Liver (tissue), 3 donors: Measurements from ENCODE around the gene KRT37.

ENCODE experiments used
- ATF3 ChIP-seq: IDR thresholded peaks from 2 replicates; pipeline ENCODE4 v1.6.1; 2016; ENCODE audit warnings: antibody characterized with exemption
- CTCF ChIP-seq: fragments of 150-350 bp; IDR thresholded peaks from 2 replicates; pipeline ENCODE4 v1.5.1; 2017; ENCODE audit warnings: improper control_type of control experiment, low read depth, low read length; ENCODE audit not compliant: missing input control
- EGR1 ChIP-seq, 2 donors: IDR thresholded peaks; 2 replicates each; pipeline ENCODE4 v1.6.1; 2016 to 2018; ENCODE audit warnings: antibody characterized with exemption in 2 of 2, low read depth in 2 of 2
- FOXA1 ChIP-seq: IDR thresholded peaks from 2 replicates; pipeline ENCODE4 v1.6.1; 2016; ENCODE audit warnings: antibody characterized with exemption
- GABPA ChIP-seq, 2 donors: IDR thresholded peaks in 1 of 2; conservative IDR thresholded peaks in 1 of 2; 2 replicates each; pipeline ENCODE4 v1.6.1; 2016; ENCODE audit warnings: antibody characterized with exemption in 2 of 2, mild to moderate bottlenecking in 1 of 2, moderate library complexity in 1 of 2
- HNF4A ChIP-seq, 2 donors: conservative IDR thresholded peaks; 2 replicates each; pipeline ENCODE4 v1.6.1; 2016; ENCODE audit warnings: antibody characterized with exemption in 2 of 2, mild to moderate bottlenecking in 2 of 2
- JUND ChIP-seq, 2 donors: IDR thresholded peaks; 2 replicates each; pipeline ENCODE4 v1.6.1; 2016; ENCODE audit warnings: antibody characterized with exemption in 2 of 2
- MAX ChIP-seq: IDR thresholded peaks from 2 replicates; pipeline ENCODE4 v1.6.1; 2016; ENCODE audit warnings: antibody characterized with exemption
- RAD21 ChIP-seq, 2 donors: IDR thresholded peaks; 2 replicates each; pipeline ENCODE4 v1.6.1; 2016; ENCODE audit warnings: antibody characterized with exemption in 2 of 2, mild to moderate bottlenecking in 2 of 2
- REST ChIP-seq: IDR thresholded peaks from 2 replicates; pipeline ENCODE4 v1.6.1; 2016; ENCODE audit warnings: antibody characterized with exemption, mild to moderate bottlenecking
- SP1 ChIP-seq: IDR thresholded peaks from 2 replicates; pipeline ENCODE4 v1.6.1; 2018; ENCODE audit warnings: antibody characterized with exemption, mild to moderate bottlenecking
- TAF1 ChIP-seq: conservative IDR thresholded peaks from 2 replicates; pipeline ENCODE4 v1.6.1; 2016; ENCODE audit warnings: antibody characterized with exemption, mild to moderate bottlenecking
- YY1 ChIP-seq: IDR thresholded peaks from 2 replicates; pipeline ENCODE4 v1.6.1; 2016; ENCODE audit warnings: antibody characterized with exemption, mild to moderate bottlenecking
- TF ChIP-seq, protein P1 (sequence below): IDR thresholded peaks from 2 replicates; pipeline ENCODE4 v1.6.1; 2016; ENCODE audit warnings: antibody characterized with exemption
- donor health status: healthy.
- donor health status: healthy.

- no peak for TF ChIP-seq CTCF
- TF ChIP-seq FOXA1: no peak
- TF ChIP-seq MAX: no peak
- no peak for TF ChIP-seq RAD21 (IDR thresholded peaks at IDR 0.05)
- TF ChIP-seq YY1: no peak
- no peak for TF ChIP-seq TAF1
- TF ChIP-seq REST: no peak
- no peak for TF ChIP-seq EGR1 (IDR thresholded peaks at IDR 0.05; ENCODE audit: low read depth in 2 of 2)
- no peak for TF ChIP-seq HNF4A (conservative IDR thresholded peaks at IDR 0.05)
- no peak for TF ChIP-seq GABPA (IDR thresholded peaks at IDR 0.05 in 1 of 2, conservative IDR thresholded peaks at IDR 0.05 in 1 of 2)
- TF ChIP-seq ATF3: no peak
- TF ChIP-seq JUND (IDR thresholded peaks at IDR 0.05): no peak
- TF ChIP-seq, protein P1, sequence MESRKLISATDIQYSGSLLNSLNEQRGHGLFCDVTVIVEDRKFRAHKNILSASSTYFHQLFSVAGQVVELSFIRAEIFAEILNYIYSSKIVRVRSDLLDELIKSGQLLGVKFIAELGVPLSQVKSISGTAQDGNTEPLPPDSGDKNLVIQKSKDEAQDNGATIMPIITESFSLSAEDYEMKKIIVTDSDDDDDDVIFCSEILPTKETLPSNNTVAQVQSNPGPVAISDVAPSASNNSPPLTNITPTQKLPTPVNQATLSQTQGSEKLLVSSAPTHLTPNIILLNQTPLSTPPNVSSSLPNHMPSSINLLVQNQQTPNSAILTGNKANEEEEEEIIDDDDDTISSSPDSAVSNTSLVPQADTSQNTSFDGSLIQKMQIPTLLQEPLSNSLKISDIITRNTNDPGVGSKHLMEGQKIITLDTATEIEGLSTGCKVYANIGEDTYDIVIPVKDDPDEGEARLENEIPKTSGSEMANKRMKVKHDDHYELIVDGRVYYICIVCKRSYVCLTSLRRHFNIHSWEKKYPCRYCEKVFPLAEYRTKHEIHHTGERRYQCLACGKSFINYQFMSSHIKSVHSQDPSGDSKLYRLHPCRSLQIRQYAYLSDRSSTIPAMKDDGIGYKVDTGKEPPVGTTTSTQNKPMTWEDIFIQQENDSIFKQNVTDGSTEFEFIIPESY: no peak
- TF ChIP-seq SP1: no peak
Measured at GRCh38 chr17:41446806-41447205, 22.4 kb upstream of the KRT37 start.
